SJSA1 (cell line): ENCODE data around the gene ARL16. TPM values are rescaled to one million over a fixed set of nuclear protein-coding genes. Genes with fewer than 3 reads are reported as not detected.
A peak's percentile ranks its signal among the peaks of the same experiment; 100 is the strongest.

Experiments
- DNase-seq, 2 experiments: peaks; one replicate each; pipeline ENCODE4 v3.0.0-alpha.2; 2015 to 2020; ENCODE audit warnings: low spot score in 2 of 2, low read depth in 1 of 2
- H3K27ac ChIP-seq: fragments of 250-450 bp; sonication (Bioruptor Pico); 2 replicates; pipeline ENCODE4 v1.5.1; 2020; ENCODE audit warnings: mild to moderate bottlenecking, moderate library complexity
- H3K27me3 ChIP-seq: fragments of 250-450 bp; sonication (Bioruptor Pico); replicated peaks from 2 replicates; pipeline ENCODE4 v1.5.1; 2020; ENCODE audit warnings: mild to moderate bottlenecking, moderate library complexity
- H3K36me3 ChIP-seq: fragments of 250-450 bp; sonication (Bioruptor Pico); 2 replicates; pipeline ENCODE4 v1.5.1; 2020; ENCODE audit warnings: mild to moderate bottlenecking
- H3K4me1 ChIP-seq: fragments of 250-450 bp; sonication (Bioruptor Pico); replicated peaks from 2 replicates; pipeline ENCODE4 v1.6.1; 2021; ENCODE audit warnings: mild to moderate bottlenecking
- H3K4me3 ChIP-seq: fragments of 250-450 bp; sonication (Bioruptor Pico); 2 replicates; pipeline ENCODE4 v1.5.1; 2020; ENCODE audit warnings: mild to moderate bottlenecking
- H3K9me3 ChIP-seq: fragments of 250-450 bp; sonication (Bioruptor Pico); replicated peaks from 2 replicates; pipeline ENCODE4 v1.5.1; 2020; ENCODE audit warnings: mild to moderate bottlenecking
- total RNA-seq: library from RNA; depleted of rRNA; stranded (reverse); fragments of >200 nt; shearing (Covaris generic); gene quantifications from 2 replicates; pipeline ENCODE4 v1.2.3, GENCODE V29; 2014

The ARL16 gene
- total RNA-seq, 1 experiment from 2014 or later, result 41.0 TPM

DNA sequence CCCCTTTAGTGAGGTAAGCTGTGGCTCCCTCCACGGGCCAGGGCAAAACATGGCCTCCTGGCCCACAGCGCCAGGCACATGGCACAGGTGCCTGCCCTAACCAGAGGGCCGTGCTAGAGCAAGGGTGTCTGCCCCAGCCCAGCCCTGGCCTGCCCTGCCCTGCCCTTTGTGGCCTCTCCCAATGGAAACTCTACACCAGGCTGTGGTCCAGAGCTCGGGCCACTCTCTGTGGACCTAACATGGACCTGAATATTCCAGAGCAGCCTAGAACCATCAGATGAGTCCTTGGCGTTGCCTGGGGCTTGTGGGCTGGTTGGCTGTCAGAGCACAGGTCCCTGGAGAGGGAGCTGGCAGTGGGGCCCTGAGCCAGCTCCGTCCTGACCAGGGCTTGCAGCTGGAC lies 11.6 kb upstream of the ARL16 start:
- peaks cover 98% of the 10 kb centered on the region for H3K36me3 ChIP-seq
- no peak overlapping the region for H3K27ac ChIP-seq
- no peak for DNase-seq
- H3K4me1 ChIP-seq, result no peaks in the 10 kb centered on the region
- no peak overlapping the region for H3K4me3 ChIP-seq
- H3K27me3 ChIP-seq, result no peaks in the 10 kb centered on the region
- H3K9me3 ChIP-seq, result no peaks in the 10 kb centered on the region

DNA sequence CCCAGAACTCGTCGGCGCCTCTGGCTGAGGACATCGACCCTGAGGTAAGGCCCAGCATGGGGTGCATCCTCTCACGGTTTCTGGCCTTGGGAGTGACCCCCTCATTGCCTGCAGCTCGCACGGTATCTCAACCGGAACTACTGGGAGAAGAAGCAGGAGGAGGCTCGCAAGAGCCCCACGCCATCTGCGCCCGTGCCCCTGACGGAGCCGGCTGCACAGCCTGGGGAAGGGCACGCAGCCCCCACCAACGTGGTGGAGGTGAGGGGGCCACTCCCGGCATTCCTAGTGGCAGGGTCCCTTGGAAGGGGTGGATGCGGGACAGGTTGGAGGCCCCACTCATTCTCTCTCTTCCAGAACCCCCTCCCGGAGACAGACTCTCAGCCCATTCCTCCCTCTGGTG lies 11.2 kb upstream of the ARL16 start:
- Histone ChIP-seq H3K27ac (no peak overlapping the region), H3K27me3 (no peaks in the 10 kb centered on the region), H3K36me3 (peaks cover 100% of the 10 kb centered on the region), H3K4me1 (no peaks in the 10 kb centered on the region), H3K9me3 (no peaks in the 10 kb centered on the region), H3K4me3 (no peak overlapping the region)
- no peak for DNase-seq

DNA sequence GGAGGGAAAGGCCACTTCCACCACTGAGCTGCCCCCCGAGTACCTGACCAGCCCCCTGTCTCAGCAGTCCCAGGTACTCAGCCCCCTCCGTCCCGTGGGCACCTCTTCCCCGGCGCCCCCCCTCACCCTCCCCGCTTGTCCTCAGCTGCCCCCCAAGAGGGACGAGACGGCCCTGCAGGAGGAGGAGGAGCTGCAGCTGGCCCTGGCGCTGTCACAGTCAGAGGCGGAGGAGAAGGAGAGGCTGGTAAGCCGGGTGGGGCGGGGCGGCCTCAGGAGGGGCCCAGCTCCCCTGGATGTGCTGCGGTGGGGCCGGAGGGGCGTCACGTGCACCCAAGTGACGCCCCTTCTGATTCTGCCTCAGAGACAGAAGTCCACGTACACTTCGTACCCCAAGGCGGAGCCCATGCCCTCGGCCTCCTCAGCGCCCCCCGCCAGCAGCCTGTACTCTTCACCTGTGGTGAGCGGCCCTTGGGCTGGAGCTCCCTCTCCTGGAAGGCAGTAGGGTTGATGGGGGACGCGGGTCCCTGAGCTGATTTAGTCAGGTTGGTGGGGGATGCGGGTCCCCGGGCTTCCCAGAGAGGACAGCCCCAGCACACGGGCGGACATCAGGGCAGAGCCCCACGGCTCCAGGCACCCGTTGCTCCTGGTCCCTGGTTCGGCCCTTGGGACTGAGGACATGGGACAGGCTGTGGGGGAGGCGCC lies 10.1 kb upstream of the ARL16 start:
- H3K27me3 ChIP-seq, result no peaks in the 10 kb centered on the region
- peaks cover 100% of the 10 kb centered on the region for H3K36me3 ChIP-seq
- H3K4me3 ChIP-seq, result no peak overlapping the region
- H3K27ac ChIP-seq, result no peak overlapping the region
- no peaks in the 10 kb centered on the region for H3K9me3 ChIP-seq
- no peaks in the 10 kb centered on the region for H3K4me1 ChIP-seq
- DNase-seq, result no peak

DNA sequence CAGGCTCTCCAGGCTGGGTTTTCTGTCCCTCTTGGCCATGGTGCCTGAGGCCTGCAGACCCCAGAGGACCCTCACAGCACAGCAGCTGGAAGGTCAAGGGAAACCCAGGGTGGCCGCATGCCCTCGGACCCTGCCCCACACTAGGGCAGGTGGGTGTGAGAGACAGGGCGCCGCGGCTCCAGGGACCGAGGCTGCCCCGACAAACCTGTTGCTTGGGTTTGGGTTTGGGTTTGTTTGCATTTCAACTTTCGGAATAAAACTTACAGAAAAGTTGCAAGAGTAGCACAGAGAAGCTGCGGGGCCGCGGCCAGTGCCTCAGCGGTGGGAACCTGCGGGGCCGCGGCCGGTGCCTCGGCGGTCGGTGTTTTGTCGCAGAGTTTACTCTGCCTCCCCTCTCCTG lies 8.0 kb upstream of the ARL16 start:
- Histone ChIP-seq H3K4me1 (no peaks in the 10 kb centered on the region), H3K27ac (no peak overlapping the region), H3K36me3 (peaks cover 100% of the 10 kb centered on the region), H3K9me3 (no peaks in the 10 kb centered on the region), H3K27me3 (no peaks in the 10 kb centered on the region), H3K4me3 (no peak overlapping the region)
- no peak for DNase-seq

DNA sequence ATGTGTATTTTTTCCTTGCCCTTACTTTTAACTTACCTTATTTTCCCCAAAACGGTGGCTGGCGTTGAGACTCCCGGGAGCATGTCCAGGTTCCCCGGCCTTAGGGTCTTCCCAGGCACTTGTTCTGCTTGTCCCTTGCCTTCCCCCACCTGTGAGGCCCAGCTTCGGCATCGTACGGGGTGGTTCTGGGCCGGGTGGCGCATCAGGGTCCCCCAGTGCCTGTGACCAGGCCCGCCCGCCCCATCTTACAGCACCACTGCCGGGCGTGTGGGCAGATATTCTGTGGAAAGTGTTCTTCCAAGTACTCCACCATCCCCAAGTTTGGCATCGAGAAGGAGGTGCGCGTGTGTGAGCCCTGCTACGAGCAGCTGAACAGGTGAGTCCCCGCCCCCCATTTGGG lies 7.6 kb upstream of the ARL16 start:
- DNase-seq, result no peak
- no peak overlapping the region for H3K4me3 ChIP-seq
- no peak overlapping the region for H3K27ac ChIP-seq
- H3K9me3 ChIP-seq, result no peaks in the 10 kb centered on the region
- H3K36me3 ChIP-seq, result peaks cover 100% of the 10 kb centered on the region
- no peaks in the 10 kb centered on the region for H3K4me1 ChIP-seq
- no peaks in the 10 kb centered on the region for H3K27me3 ChIP-seq

DNA sequence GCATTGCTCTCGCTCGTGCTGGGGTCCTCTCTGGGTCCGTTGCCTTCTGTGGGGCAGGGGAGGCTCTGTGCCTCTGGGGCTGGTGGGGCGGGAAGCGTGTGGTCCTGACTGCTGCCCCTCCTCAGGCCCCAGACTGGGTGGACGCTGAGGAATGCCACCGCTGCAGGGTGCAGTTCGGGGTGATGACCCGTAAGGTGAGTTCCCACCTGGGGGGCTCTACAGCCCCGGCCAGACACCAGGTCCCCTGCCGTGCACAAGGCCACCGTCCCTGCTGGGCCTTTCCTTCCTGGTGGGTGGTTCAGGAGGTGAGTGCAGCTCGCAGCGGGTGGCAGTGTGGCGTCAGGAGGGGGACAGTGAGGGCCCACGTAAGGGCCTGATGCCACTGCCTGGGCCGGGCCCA lies 7.0 kb upstream of the ARL16 start:
- H3K4me3 ChIP-seq, result no peak overlapping the region
- peaks cover 2% of the 10 kb centered on the region for H3K4me1 ChIP-seq
- H3K27ac ChIP-seq, result no peak overlapping the region
- H3K36me3 ChIP-seq, result peaks cover 100% of the 10 kb centered on the region
- no peak for DNase-seq
- no peaks in the 10 kb centered on the region for H3K9me3 ChIP-seq
- no peaks in the 10 kb centered on the region for H3K27me3 ChIP-seq

DNA sequence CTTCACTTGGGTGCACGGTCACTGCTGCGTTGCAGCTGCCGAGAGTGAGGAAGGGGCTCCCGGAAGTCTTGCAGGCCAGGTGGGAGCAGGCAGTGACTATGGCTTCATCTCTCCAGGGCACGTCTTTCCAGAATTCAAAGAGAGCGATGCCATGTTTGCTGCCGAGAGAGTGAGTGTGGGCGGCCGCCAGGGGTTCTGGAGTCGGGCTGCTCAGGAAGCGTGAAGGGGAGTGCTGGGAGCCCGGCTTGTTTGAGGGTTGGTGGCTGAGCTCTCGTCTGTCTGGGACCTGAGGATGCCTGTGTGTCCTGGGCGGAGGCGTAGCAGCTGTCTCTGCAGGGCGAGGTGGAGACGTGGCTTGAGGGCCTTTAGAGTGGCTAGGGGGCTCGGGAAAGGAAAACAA lies 6.5 kb upstream of the ARL16 start:
- peaks cover 100% of the 10 kb centered on the region for H3K36me3 ChIP-seq
- DNase-seq, result no peak

DNA sequence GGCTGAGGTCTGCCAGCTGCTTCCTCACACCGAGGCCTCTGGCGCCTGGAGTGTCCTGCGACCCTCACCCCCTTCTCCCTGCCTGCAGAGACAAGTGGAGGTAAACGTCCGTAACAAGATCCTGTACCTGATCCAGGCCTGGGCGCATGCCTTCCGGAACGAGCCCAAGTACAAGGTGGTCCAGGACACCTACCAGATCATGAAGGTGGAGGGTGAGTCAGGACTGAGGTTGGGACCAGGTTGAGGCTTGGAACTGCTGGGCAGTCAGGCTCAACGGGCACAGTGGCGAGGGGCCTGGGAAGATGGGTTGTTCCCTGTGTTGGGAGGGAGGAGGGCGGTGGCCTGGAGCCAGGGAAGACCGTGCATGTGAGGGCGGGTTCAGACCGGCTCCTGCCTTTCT lies 5.0 kb upstream of the ARL16 start:
- peaks cover 16% of the 10 kb centered on the region for H3K4me1 ChIP-seq
- H3K27ac ChIP-seq, result no peak overlapping the region
- no peaks in the 10 kb centered on the region for H3K9me3 ChIP-seq
- H3K4me3 ChIP-seq, result no peak overlapping the region
- DNase-seq, result no peak
- peaks cover 97% of the 10 kb centered on the region for H3K36me3 ChIP-seq
- H3K27me3 ChIP-seq, result no peaks in the 10 kb centered on the region

More for the DNA sequence above, 6.5 kb upstream of the ARL16 start:
- no peaks in the 10 kb centered on the region for H3K27me3 ChIP-seq
- no peaks in the 10 kb centered on the region for H3K9me3 ChIP-seq
- no peak overlapping the region for H3K27ac ChIP-seq
- no peak overlapping the region for H3K4me3 ChIP-seq
- H3K4me1 ChIP-seq, result peaks cover 6% of the 10 kb centered on the region

DNA sequence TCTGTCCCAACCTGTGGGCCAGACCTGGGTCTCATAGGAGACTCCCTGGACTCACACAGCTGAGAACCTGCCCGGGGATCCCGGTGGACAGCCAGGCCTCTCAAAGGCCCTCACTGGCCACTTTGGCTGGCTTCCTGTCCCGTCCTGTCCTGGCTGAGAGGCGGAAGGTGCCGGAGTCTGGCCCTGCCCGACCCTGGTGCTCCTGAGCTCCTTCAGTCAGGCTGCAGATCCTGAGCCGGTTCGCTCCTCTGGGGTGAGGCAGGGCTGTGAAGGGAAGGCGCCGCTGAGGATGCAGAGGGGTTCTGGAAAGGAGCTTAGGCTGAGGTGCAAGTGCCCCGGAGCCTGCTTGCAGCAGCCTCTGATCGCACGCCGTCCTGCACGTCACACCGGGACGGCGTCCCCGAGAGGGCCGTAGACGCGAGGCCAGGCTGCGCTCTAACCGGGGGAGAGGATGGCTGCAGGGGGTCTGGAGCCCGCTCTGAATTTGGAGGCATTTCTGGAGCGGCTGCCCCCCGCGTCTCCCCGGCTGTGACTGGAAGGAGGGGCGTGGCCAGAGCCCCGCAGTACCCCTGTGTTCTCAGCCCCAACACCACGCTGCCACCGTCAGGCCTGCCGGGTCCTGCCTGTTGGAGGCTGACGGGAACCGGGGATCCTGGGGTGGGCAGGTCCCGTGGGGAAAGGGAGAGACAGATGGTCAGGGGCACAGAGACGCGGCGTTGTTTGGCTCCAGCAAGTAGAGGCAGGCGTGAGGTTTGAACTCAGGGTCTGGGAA lies 4.4 kb upstream of the ARL16 start:
- DNase-seq, result no peak
- Histone ChIP-seq H3K9me3 (no peaks in the 10 kb centered on the region), H3K27ac (no peak overlapping the region), H3K27me3 (no peaks in the 10 kb centered on the region), H3K36me3 (peaks cover 94% of the 10 kb centered on the region), H3K4me3 (no peak overlapping the region), H3K4me1 (peaks cover 16% of the 10 kb centered on the region)

DNA sequence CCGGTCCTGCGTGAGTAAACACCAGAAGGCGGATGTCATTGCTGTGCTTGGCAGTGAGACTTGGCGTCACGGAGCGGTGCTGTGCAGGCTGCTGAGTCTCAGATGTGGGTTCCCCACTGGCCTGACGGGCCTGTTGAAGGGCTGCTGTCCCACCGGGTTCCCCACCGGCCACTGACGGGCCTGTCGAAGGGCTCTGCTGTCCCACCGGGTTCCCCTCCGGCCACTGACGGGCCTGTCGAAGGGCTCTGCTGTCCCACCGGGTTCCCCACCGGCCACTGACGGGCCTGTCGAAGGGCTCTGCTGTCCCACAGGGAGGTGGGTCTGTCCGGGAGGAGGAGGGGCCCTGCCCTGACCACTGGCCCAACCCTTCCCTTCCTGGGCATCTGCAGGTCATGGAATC lies 3.0 kb upstream of the ARL16 start:
- H3K4me3 ChIP-seq, result no peak overlapping the region
- no peaks in the 10 kb centered on the region for H3K27me3 ChIP-seq
- DNase-seq, result no peak
- peaks cover 90% of the 10 kb centered on the region for H3K36me3 ChIP-seq
- H3K27ac ChIP-seq, result no peak overlapping the region
- no peaks in the 10 kb centered on the region for H3K9me3 ChIP-seq
- peaks cover 27% of the 10 kb centered on the region for H3K4me1 ChIP-seq

DNA sequence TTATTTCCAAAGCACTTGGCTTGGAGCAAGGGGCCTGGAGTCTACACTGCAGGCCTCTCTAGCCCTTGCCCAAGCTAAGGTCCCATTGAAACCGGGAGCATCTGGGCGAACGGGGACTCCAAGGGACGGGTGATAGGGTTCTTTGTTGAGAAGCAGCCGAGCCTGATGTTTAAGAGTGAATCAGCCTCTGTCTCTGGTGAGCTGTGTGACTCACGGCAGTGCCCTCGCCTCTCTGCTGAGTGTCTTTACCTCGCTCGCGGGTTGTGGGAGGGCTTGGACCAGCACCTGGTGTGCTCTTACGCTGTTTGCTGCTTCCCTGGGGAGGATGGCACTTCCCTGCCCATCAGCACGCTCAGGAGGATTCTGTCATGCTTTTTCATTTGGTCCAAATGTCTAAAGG lies 1.5 kb upstream of the ARL16 start:
- Histone ChIP-seq H3K4me1 (peaks cover 29% of the 10 kb centered on the region), H3K27ac (peak overlapping the region; percentile 94), H3K36me3 (peaks cover 89% of the 10 kb centered on the region), H3K9me3 (no peaks in the 10 kb centered on the region), H3K4me3 (peak overlapping the region; percentile 98), H3K27me3 (no peaks in the 10 kb centered on the region)
- DNase-seq, result peak; percentile 52 to 82

DNA sequence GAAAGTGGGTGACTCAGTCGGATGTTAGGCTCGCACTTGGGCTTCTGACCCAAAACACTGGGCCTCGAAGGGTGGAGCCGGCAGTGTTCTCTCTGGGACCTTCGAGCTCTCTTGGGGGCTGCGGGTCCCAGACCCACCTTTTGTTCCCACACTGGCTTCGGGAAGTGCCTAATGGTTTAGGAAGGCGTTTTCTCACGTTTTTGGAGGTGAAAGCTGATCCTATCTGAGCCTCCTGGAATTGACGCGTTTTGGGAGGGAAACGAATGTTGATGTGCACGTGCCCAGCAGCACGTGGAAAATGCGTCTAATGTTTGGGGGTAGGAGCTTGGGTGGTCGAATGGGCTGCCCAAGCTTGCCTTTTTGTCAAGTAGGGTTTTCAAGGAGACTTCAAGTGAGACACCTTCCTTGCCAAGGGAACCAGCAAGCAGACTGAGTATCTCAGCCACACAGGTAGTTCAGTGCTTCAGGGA lies 880 bp upstream of the ARL16 start:
- Histone ChIP-seq H3K4me3 (peak overlapping the region; percentile 98), H3K9me3 (no peaks in the 10 kb centered on the region), H3K27me3 (no peaks in the 10 kb centered on the region), H3K36me3 (peaks cover 85% of the 10 kb centered on the region), H3K4me1 (peaks cover 29% of the 10 kb centered on the region), H3K27ac (peak overlapping the region; percentile 94)
- no peak for DNase-seq

DNA sequence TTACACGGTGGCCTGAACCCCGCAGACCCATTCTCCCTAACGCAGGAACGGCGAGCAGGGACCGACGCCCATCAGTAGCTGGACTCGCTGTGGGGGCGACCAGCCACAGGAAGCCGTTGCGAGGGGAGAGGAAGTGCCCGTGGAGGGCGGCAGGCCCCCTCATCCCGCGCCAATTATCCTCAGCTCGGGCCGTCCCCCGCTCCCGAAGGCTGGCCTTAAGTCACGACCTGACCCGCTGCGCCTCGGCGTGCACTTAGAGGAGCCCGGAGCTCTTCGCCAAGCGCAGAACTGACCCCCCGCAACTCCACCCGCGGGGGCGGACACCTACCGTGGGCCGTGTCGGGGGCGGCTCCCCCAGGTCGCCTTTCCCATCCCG lies 401 bp downstream of the ARL16 start:
- DNase-seq, result peak; percentile 62 to 63
- Histone ChIP-seq H3K9me3 (no peaks in the 10 kb centered on the region), H3K36me3 (peaks cover 74% of the 10 kb centered on the region), H3K4me1 (peaks cover 29% of the 10 kb centered on the region), H3K27ac (peak overlapping the region; percentile 56), H3K4me3 (peak overlapping the region; percentile 98), H3K27me3 (no peaks in the 10 kb centered on the region)

DNA sequence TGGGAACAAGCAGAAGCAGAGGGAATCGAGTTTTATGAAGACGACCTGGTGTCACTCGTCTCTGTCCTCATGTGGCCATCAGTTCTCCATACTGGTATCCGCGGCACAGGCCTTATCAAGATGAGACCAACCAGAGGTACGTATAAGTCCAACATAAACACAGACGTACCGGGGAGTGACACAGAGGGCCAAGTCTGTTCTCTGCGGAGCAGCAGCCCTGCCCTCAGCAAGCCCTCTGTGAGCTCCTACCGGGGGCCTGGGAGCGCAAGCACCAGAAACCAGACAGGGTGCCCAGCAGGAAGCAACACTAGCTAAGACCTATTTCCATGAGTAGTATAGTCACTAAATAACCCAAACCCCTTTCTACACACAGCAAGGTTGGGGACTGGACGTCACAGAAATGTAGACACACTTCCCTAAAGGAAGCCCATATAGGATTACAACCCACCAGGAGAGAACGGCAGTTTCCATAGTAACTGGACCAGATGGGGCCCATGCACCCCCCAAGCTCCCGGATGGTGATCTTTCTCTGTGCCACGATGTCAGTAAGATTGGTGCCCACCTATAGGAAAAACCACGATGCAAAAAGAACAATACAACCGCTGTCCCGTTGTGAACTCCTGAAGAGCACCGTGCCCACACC lies 911 bp downstream of the ARL16 start:
- no peaks in the 10 kb centered on the region for H3K9me3 ChIP-seq
- peak overlapping the region; percentile 56 for H3K27ac ChIP-seq
- no peaks in the 10 kb centered on the region for H3K27me3 ChIP-seq
- peaks cover 69% of the 10 kb centered on the region for H3K36me3 ChIP-seq
- H3K4me3 ChIP-seq, result peak overlapping the region; percentile 98
- H3K4me1 ChIP-seq, result peaks cover 29% of the 10 kb centered on the region
- peak in 1 of 2 experiments; percentile 46 for DNase-seq
